Measurements from ENCODE around the gene OSBPL10.
"Not testable (repeated sequence)": the region's sequence is repeated elsewhere in the genome, so short reads cannot be mapped to it uniquely, and the experiment has no call there.

OSBPL10 gene, protein sequence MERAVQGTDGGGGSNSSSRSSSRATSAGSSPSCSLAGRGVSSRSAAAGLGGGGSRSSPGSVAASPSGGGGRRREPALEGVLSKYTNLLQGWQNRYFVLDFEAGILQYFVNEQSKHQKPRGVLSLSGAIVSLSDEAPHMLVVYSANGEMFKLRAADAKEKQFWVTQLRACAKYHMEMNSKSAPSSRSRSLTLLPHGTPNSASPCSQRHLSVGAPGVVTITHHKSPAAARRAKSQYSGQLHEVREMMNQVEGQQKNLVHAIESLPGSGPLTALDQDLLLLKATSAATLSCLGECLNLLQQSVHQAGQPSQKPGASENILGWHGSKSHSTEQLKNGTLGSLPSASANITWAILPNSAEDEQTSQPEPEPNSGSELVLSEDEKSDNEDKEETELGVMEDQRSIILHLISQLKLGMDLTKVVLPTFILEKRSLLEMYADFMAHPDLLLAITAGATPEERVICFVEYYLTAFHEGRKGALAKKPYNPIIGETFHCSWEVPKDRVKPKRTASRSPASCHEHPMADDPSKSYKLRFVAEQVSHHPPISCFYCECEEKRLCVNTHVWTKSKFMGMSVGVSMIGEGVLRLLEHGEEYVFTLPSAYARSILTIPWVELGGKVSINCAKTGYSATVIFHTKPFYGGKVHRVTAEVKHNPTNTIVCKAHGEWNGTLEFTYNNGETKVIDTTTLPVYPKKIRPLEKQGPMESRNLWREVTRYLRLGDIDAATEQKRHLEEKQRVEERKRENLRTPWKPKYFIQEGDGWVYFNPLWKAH

DNA sequence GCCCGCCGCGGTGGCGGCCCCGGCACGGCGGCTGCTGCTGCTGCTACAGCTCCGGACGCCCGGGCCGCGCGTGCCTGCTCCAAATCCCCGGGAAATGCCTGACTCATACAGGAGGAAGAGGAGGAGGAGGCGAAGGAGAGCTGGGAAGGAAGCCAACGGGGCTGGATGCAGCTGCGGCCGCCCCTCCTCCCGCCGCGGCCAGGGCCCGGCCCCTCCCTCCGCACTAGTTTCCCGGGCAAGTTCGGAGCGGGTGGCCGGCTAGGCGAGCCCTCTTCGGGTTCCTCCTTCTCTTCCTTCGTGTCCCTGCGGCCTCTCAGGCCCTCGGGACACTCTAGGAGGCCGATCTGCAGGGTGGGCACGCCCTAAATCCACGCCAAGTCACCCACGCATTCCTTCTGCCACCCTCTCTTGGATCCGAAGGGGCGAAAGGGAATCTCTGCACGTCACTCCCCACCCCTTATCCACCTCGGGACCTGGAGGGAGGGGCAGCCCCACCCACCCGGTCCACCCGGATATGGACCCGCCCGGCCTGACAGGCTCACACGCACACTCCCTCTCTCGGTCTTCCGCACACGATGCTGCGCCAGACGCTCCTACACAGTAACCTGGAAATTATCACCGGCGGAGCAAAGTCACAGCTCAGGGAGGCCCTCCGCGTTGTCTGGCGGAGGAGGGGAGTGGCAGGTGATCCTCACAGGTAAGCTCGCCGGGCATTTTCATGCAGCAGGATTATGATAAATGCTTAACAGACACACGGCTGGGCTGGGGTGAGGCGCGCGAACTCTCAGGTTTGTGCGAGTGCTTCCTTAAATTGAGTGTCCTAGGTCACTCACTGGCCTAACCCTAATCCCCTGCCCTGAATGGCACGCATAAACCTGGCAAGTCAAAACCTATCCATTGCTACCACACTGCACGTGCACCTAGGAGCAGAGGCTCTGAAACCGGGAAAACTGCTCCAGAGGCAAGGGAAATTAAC lies at the start of gene OSBPL10, which contains the start of gene ZNF860:
Gene OSBPL10, minus strand, starts transcription at position 57 of the 976 bp plus-strand sequence. CDS start 83 bp downstream, outside the sequence.
Gene ZNF860, plus strand, starts transcription at position 545 of the 976 bp plus-strand sequence. CDS start 7,330 bp downstream, outside the sequence.
- peak; percentile 48 to 62 for DNase-seq

DNA sequence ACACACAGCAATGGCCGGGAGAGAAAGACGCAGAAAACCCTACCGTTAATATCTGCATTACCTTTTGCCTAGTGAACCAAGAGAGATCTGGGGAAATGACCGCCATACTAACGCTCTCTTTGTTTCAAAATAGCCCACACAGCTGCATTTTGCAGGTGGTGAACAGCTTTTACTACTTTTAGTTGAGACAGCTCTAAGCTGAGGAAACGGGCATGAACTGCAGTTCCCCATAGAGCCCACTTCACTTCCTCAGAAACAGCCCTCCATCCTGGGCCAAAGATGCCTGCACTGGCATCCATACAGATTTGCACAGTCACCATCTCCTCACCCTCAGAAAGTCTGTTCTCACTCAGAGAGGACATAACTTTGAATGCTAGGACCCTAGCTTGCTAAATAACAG lies 45.5 kb upstream of the OSBPL10 start:
- no peak for DNase-seq

DNA sequence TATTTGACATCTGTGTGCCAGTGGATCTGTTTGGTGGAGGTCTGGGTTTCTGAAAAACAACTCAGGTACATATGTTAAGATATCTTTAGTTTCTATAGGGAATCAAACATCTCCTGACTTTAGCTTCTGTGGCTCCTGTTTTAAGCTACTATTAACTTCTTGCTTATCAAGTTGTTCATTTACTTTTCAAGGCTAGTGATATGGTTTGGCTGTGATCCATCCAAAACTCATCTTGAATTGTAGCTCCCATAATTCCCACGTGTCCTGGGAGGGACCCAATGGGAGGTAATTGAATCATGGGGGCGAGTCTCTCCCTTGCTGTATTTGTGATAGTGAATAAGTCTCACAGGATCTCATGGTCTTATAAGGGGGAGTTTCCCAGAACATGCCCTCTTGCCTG lies 41.9 kb upstream of the OSBPL10 start:
- DNase-seq: no peak

DNA sequence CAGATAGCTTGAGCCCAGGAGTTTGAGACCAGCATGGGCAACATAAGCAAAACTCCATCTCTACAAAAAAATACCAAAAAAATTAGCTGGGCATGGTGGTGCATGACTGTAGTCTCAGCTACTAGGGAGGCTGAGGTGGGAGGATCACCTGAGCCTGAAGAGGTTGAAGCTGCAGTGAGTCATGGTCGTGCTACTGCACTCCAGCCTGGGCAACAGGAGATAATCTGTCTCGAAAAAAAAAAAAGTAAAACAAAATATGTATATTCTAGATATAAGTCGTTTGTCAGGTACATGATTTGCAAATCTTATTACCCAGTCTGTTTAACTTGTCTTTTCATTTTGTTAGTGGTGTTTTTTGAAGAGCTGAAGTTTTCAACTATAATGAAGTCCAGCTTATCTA lies 40.7 kb upstream of the OSBPL10 start:
- no peak for DNase-seq

DNA sequence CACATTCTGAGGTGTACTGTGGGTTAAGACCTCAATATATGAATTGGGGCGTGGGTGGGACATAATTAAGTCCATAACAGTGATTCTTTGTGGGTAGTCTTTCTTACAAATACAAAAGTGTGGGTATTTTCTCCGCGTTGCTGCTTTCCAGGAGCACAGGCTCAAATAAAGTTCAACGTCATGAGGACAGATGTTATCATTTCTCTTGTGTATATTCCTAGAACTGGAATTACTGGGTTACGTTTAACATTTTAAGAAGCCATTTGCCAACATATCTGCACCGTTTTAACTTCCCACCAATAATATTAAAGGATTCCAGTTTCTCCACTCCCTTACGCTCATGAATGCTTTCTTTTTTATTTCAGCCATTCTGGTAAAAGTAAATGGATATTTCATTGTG lies 40.1 kb upstream of the OSBPL10 start:
- DNase-seq: no peak

DNA sequence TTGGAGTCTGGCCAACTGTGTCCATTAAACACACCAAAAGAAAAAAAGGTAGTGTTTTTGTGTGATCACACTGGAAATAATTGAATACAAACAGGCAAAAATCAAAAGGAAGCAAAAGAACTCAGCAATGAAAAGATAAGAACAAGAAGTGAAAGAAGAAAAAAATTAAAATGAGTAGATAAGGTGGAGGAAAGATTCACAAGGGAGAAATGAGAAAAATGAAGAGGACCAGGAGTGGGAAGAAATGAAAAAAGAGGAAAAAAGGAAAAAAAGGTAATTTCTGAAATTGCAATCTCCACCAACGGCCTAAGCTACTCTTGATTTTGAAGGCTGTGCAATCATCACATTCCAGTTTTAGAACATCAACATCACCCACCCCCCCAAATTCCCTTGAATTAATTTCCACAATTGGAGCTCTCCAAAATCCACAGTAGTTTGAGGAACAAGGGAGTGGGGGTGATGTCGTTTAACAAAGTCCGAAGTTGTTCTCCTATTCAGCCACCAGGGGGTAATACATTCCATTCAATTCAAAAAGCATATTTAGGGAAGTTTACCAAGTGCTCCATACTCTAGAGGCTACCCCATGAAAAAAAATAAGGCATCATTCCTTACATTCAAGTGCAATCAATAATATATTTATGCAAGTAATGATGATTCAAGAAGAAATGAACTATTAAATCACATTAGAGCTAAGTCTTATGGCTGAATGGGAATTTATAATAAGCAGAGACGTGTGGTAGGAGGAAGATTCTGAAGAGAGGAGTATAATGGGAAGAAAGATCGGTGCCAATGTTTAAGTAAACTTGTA lies 37.9 kb upstream of the OSBPL10 start:
- DNase-seq: peak; percentile 27 to 50

DNA sequence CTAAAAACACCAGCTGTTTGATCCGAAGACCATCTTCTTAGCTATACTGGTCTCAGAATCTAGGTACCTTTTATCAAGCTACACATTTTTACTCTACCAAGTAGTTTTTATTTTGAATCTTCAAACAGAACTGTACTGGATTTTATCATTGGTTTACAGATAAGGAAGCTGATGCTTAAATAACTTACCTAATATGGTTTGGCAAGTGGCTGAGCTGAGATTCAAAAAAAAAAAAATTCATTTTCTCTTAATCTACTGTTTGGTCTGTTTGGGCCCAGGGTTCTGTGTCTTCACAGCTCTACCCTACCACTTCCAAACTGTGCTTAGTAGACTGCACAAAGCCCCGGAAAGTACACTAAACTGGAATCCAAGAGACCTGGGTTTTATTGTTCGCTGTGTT lies 36.2 kb upstream of the OSBPL10 start:
- no peak for DNase-seq

DNA sequence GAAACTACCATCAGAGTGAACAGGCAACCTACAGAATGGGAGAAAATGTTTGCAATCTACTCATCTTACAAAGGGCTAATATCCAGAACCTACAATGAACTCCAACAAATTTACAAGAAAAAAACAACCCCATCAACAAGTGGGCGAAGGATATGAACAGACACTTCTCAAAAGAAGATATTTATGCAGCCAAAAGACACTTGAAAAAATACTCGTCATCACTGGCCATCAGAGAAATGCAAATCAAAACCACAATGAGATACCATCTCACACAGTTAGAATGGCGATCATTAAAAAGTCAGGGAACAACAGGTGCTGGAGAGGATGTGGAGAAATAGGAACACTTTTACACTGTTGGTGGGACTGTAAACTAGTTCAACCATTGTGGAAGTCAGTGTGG lies 34.6 kb upstream of the OSBPL10 start:
- not testable (repeated sequence) for DNase-seq

DNA sequence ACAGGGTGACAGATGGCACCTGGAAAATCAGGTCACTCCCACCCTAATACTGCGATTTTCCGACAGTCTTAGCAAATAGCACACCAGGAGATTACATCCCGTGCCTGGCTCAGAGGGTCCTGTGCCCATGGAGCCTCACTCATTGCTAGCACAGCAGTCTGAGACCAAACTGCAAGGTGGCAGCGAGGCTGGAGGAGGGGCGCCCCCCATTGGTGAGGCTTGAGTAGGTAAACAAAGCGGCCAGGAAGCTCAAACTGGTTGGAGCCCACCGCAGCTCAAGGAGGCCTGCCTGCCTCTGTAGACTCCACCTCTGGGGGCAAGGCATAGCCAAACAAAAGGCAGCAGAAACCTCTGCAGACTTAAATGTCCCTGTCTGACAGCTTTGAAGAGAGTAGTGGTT lies 29.6 kb upstream of the OSBPL10 start:
- DNase-seq: peak in 1 of 2 experiments; percentile 5

DNA sequence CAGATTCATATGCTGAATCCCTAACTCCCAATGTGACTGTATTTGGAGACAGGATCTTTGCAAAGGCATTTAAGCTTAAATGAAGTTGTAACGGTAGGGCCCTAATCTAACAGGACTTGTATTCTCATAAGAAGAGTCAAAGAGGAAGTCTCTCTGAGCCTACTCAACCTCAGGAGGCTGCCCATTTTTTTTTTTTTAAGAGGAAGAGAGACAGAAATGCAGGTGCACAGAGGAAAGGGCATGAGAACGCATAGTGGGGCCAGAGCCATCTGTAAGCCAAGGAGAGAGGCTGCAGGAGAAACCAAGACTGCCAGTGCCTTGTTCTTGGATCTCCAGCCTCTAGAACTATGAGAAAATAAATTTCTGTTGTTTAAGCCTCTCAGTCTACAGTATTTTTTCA lies 28.9 kb upstream of the OSBPL10 start:
- DNase-seq: no peak

DNA sequence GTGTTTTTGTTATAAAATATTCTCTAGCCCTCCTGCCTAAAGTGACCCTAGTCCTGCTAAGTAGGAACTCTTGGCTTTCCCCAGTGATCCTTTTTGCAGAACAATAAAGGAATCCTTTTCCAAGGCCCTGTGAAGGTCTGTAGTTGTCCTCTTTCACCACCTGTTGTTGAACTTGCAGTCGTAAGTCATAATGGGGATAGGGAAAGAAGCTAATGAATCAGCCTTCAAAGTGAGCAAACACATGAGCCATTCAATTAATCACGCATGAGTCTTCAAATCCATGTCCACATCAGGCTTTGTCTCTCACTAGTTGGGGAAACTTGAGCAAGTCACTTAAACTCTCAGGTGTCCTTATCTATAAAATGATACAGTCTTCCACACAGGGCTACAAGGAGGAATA lies 28.0 kb upstream of the OSBPL10 start:
- DNase-seq: no peak

DNA sequence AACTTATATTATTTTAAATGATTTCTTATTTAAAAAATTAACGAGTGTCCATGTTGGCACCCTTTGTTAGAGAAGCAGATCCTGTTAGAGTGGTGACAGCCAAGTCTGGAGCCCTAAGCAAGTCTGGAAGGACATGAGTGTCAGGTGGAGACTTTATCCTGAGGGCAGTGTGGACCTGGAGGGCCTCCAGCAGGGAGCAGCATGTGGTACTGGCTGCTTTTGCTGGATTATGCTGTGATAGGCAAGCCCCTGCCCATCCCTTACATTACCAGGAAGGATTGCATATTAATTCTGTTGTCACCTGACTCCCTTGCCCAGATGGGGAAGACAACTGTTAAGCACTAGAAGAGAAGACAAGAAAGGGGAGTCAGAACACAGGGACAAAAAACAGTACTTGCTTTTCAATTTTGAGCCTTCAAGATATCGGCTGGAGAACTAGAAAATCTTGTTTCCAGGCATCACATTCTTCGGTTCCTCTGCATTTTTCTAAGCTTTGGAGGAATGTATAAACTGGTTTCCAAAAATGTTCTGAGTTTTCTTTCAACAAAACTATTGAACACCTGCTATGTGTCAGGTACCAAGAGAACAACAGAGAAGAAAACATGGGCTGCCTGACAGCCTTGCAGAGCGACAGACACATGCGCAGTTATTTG lies 23.2 kb upstream of the OSBPL10 start:
- peak; percentile 86 to 96 for DNase-seq

DNA sequence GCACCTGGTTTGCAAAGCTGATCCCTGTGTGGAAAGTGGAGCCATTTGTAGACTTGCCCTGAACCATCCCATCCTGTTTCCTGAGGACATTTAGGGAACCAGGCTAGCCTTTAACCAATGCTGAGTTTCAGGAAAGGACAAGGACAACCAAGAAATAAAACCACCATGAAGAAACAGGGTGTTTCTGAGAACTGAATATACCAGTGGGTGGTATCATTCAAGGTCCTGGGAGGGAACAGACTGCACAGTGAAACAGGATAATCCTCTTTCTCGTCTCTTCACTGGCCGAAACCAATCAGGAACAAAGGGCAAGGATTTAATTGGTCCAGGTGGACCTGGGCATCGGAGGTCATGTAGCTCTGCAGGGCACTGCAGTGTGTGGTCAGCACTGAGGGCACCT lies 22.3 kb upstream of the OSBPL10 start:
- no peak for DNase-seq

DNA sequence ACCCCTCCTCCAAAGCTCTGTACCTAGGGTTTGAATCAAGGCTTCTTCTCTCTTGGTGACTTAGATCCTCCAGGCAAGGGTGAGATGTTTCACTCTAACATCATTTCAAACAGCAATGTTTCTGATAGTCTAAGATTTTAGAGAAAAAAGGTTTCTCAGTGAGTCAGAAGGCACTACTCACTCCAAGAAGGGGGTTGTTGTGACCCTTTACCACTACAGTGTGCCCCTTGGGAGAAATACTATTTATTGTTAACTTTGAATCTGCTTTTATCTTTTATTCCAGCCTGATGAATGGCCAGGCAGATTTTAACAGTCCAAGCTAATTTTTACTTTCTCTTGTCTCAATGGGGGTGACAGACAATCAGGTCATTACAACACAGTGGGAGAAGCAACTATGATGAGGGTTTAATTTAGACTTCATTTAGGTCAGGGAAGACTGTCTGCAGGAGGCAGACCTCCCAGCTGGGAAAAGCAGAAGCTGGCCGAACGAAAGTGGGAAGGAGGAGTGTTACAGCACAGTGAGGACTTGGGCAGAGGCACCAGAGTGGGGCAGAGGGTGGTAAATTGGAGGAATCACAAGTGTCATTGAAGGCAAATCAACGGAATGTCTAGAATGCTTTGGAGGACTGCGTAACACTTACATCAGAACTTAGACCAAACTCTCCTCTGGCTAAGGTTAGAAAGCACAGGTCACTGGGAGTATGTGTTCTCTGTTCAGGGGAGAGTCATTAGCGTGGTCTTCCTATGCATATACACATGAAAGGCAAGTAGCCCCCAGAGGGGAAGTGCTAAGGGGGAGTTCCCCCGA lies 21.7 kb upstream of the OSBPL10 start:
- DNase-seq: no peak

DNA sequence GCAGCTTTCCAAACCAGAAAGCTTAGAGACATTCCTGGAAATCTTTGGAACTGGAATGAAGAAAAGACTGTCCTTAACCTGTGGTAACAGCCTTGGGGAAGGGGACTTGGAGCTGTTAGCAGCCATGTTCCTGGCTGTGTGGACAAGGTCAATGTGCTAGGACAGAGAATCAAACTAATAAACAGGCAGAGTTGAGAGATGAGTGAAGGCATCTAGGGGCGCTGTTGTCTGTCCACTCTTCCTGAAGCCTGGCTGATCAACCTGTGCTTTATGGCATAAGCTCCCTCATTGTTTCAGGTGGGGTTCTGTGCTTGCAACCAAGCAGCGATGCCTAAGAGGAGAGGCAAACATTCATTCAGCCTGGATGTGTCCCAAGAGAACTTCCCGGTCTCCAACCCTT lies 19.8 kb upstream of the OSBPL10 start:
- DNase-seq: no peak

DNA sequence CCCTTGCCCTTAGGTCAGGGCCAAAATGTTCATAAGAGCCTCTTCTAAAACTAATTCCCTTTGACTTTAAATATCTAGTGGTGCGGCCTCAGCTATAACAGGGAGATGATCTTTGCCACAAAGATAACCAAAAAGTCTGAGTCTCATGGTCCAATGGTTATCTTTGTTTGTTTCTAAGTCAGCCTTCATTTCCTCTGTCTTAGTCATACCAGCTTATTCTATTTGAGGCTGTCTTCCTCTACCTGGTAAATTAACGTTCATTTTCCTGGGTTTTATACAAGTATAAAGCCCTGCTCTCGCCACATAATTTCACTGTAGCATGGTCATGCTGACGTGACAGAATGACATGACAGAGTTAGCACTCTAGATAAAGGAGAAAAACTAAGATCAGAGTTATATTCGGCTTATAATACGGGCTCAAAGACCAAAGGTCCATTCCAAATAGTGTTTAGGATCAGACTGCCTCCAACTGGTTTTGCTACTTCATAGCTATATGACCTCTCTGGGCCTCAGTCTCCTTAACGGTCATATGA lies 18.9 kb upstream of the OSBPL10 start:
- no peak for DNase-seq

DNA sequence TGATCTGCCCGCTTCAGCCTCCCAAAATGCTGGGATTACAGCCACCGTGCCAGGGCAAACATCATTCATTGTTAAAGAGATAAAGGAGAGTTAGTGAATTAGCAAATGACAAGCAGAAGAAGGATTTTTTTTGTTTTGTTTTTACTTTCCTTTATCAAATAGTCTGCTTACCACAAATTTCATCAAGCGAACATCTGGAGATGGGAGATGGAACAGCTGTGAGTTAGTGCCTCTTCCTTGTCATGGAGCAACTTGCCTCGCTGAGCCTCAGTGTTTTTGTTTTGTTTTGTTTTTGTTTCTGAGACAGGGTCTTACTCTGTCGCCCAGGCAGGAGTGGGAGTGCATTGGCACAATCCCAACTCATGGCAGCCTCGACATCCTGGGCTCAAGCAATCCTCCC lies 16.4 kb upstream of the OSBPL10 start:
- DNase-seq: no peak

DNA sequence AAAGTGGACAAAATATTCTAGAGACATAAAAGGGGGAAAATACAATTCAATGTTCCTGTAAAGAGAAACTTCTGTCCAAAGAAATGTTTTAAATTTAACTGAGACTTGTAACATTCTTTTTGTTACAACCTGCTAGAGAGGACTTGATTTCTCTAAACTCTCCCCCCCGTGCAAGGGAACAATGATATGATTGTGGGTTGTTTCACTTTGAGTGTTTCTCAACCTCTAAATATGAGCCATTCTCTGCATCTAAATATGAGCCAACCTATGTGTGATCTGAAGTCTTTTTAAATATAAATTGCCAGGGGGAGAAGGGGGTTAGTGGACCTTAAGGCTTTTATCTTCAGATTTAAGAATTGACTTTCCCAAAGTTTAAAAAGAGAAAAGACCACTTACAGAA lies 15.1 kb upstream of the OSBPL10 start:
- no peak for DNase-seq

DNA sequence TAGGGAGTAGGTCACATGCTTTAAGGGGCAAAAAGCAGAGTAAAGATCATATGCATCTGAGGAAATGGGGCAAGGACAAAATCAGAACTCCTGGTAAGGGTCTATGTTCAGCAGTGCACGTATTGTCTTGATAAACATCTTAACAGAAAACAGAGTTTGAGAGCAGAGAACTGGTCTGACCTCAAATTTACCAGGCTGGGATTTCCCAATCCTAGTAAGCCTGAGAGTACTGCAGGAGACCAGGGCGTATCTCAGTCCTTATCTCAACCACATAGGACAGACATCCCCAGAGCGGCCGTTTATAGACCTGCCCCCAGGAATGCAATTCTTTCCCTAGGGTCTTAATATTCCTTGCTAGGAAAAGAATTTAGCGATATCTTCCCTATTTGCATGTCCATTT lies 14.0 kb upstream of the OSBPL10 start:
- DNase-seq: not testable (repeated sequence)

DNA sequence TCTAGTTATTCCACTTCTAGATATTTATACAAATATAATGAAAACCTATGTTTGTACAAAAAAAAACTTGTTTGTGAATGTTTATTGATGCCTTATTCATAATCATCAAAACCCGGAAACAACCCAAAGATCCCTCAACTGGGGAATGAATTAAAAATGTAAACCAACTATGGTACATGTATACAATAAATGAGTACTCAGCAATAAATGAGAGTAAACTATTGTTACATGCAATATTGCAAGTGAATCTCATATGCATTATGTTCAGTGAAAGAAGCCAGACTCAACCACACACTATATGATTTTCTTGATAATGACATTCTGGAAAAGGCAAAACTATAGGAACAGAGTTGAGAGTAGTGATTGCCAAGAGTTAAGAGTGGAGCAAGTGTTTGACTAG lies 12.8 kb upstream of the OSBPL10 start:
- DNase-seq: no peak

Data from NCI-H524 (cell line).